Neuronal stem cell (in vitro differentiated cells): ENCODE data around the gene POLE. TPM values are rescaled to one million over a fixed set of nuclear protein-coding genes. Genes with fewer than 3 reads are reported as not detected.

Experiments used
- small RNA-seq: library from polyadenylated mRNA; stranded (forward); fragments of <200 nt; extraction: miRNeasy Mini kit (QIAGEN cat#:217004); gene quantifications from one replicate; pipeline ENCODE3, GENCODE V24; 2013; ENCODE audit not compliant: insufficient read depth

The POLE gene

Small RNA genes within 50 kb of the gene (small RNA-seq; reads per million reads assigned to genes)
- gene MIR6763 (1.6 reads per million), gene RNA5SP379 (not detected)
